ENCODE data around the gene CYREN. TPM values are rescaled to one million over a fixed set of nuclear protein-coding genes. Genes with fewer than 3 reads are reported as not detected.
"Not testable (repeated sequence)": the region's sequence is repeated elsewhere in the genome, so short reads cannot be mapped to it uniquely, and the experiment has no call there.

The CYREN gene, protein sequence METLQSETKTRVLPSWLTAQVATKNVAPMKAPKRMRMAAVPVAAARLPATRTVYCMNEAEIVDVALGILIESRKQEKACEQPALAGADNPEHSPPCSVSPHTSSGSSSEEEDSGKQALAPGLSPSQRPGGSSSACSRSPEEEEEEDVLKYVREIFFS
- 10 to 100 TPM; 26.0 to 27.2 TPM for polyA plus RNA-seq

DNA sequence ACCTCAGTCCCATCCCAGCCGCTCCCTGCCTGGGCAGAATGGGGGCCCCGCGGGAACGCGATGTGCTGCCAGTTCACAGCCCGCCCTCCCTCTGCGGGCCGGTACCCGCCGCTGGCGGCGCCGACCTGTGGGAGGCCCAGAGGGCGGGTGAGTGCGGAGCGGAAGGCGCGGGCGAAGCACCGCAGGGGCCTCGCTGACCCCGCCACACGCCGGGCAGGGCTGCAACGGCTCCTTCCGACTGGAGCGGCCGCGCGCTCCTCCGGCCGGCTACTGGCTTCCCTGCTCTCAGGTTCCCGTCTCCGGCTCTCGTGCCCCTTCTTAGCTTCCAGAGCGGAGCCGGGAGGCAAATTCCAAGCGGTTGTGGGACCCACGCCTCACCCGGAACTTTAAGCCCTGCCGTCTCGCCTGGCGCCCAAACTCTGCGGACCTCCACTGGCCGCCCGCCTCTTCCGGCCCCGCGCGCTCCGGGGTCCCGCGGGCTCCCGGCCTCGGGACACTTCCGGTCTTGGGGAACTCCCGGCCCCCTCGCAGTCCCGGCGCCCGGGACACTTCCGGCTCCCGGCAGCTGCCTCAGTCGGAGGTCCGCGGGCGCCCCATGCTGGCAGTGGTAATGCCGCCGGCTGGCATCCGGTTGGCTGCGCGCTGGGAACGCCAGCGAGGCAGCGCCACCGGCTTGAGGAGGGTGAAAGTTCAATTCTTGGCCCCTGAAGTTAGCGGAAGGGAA, at the start of gene CYREN:
CYREN (minus strand) TSS at position 434 of the 724 bp plus-strand sequence. CDS start 1,785 bp downstream, outside the sequence.
- 0% methylated on average over 55 to 77 of the region's 77 CpGs for WGBS, 2 donors
- Histone ChIP-seq H3K27me3 (ENCODE audit: control insufficient read depth in 1 of 2, insufficient read depth in 2 of 2, low read length in 2 of 2) (no peaks in the 10 kb centered on the region), H3K27ac (ENCODE audit: low read depth in 2 of 2, low read length in 1 of 2) (peak within 1 kb of the TSS; percentile 91 to 94), H3K36me3 (ENCODE audit: control insufficient read depth in 2 of 2, insufficient read depth in 2 of 2, low read length in 1 of 2) (peaks cover 4 to 30% of the 10 kb centered on the region in 2 donors), H3K9me3 (ENCODE audit: control insufficient read depth in 2 of 2, insufficient read depth in 1 of 2, low read depth in 1 of 2, low read length in 1 of 2) (no peaks in the 10 kb centered on the region), H3K4me1 (ENCODE audit: control insufficient read depth in 2 of 2, insufficient read depth in 2 of 2, low read length in 1 of 2) (peaks cover 6 to 15% of the 10 kb centered on the region in 2 donors), H3K4me3 (ENCODE audit: low read depth in 1 of 2, low read length in 2 of 2) (peak within 1 kb of the TSS; percentile 79 to 86)

GRCh38 chr7:135217645-135218509, 47.4 kb upstream of the CYREN start:
- no peak overlapping the region for H3K4me3 ChIP-seq (ENCODE audit: low read depth in 1 of 2, low read length in 2 of 2)
- no peaks in the 10 kb centered on the region for H3K9me3 ChIP-seq (ENCODE audit: control insufficient read depth in 2 of 2, insufficient read depth in 1 of 2, low read depth in 1 of 2, low read length in 1 of 2)
- no peaks in the 10 kb centered on the region for H3K36me3 ChIP-seq (ENCODE audit: control insufficient read depth in 2 of 2, insufficient read depth in 2 of 2, low read length in 1 of 2)
- H3K27me3 ChIP-seq (ENCODE audit: control insufficient read depth in 1 of 2, insufficient read depth in 2 of 2, low read length in 2 of 2), result no peaks in the 10 kb centered on the region
- peaks cover 0 to 2% of the 10 kb centered on the region in 2 donors for H3K4me1 ChIP-seq (ENCODE audit: control insufficient read depth in 2 of 2, insufficient read depth in 2 of 2, low read length in 1 of 2)
- WGBS, 2 donors, result 73 to 93% methylated on average over 5 of the region's 5 CpGs
- no peak overlapping the region for H3K27ac ChIP-seq (ENCODE audit: low read depth in 2 of 2, low read length in 1 of 2)

- Histone ChIP-seq H3K36me3 (ENCODE audit: control insufficient read depth in 2 of 2, insufficient read depth in 2 of 2, low read length in 1 of 2) (no peaks in the 10 kb centered on the region), H3K27ac (ENCODE audit: low read depth in 2 of 2, low read length in 1 of 2) (no peak overlapping the region), H3K9me3 (ENCODE audit: control insufficient read depth in 2 of 2, insufficient read depth in 1 of 2, low read depth in 1 of 2, low read length in 1 of 2) (no peaks in the 10 kb centered on the region), H3K4me3 (ENCODE audit: low read depth in 1 of 2, low read length in 2 of 2) (no peak overlapping the region), H3K4me1 (ENCODE audit: control insufficient read depth in 2 of 2, insufficient read depth in 2 of 2, low read length in 1 of 2) (peaks cover 0 to 2% of the 10 kb centered on the region in 2 donors), H3K27me3 (ENCODE audit: control insufficient read depth in 1 of 2, insufficient read depth in 2 of 2, low read length in 2 of 2) (no peaks in the 10 kb centered on the region)
- 77 to 83% methylated on average over 3 of the region's 3 CpGs for WGBS, 2 donors
These were observed 45.2 kb upstream of the CYREN start for GRCh38 chr7:135215698-135216097.

DNA sequence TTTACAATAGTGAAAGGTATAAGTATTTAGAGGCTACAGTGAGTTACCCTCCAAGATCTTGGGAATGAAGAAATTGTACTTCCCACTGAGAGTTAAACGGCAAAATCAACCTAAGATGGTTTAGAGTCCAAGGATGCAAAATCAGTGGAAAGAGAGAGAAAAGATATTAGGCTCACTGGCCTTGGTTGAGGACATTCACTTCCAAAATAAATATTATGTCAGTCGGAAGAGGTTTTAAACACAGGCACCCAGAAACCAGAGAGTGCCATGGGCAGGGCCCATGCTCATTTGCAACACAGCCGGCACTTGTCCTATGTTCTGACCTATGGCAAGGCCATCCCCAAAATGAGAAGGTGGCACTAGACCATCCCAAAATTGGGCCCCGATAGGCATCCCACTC, 44.7 kb upstream of the CYREN start:
- 91 to 93% methylated on average over 4 of the region's 4 CpGs for WGBS, 2 donors
- no peaks in the 10 kb centered on the region for H3K27me3 ChIP-seq (ENCODE audit: control insufficient read depth in 1 of 2, insufficient read depth in 2 of 2, low read length in 2 of 2)
- H3K27ac ChIP-seq (ENCODE audit: low read depth in 2 of 2, low read length in 1 of 2), result no peak overlapping the region
- no peaks in the 10 kb centered on the region for H3K9me3 ChIP-seq (ENCODE audit: control insufficient read depth in 2 of 2, insufficient read depth in 1 of 2, low read depth in 1 of 2, low read length in 1 of 2)
- H3K4me1 ChIP-seq (ENCODE audit: control insufficient read depth in 2 of 2, insufficient read depth in 2 of 2, low read length in 1 of 2), result peaks cover 0 to 6% of the 10 kb centered on the region in 2 donors
- no peak overlapping the region for H3K4me3 ChIP-seq (ENCODE audit: low read depth in 1 of 2, low read length in 2 of 2)
- H3K36me3 ChIP-seq (ENCODE audit: control insufficient read depth in 2 of 2, insufficient read depth in 2 of 2, low read length in 1 of 2), result no peaks in the 10 kb centered on the region

- H3K27me3 ChIP-seq (ENCODE audit: control insufficient read depth in 1 of 2, insufficient read depth in 2 of 2, low read length in 2 of 2), result no peaks in the 10 kb centered on the region
- H3K4me3 ChIP-seq (ENCODE audit: low read depth in 1 of 2, low read length in 2 of 2), result no peak overlapping the region
- no peaks in the 10 kb centered on the region for H3K9me3 ChIP-seq (ENCODE audit: control insufficient read depth in 2 of 2, insufficient read depth in 1 of 2, low read depth in 1 of 2, low read length in 1 of 2)
- H3K36me3 ChIP-seq (ENCODE audit: control insufficient read depth in 2 of 2, insufficient read depth in 2 of 2, low read length in 1 of 2), result no peaks in the 10 kb centered on the region
- WGBS, 2 donors, result 50 to 54% methylated on average over 2 of the region's 2 CpGs
- peak overlapping the region; percentile 24 to 50 for H3K27ac ChIP-seq (ENCODE audit: low read depth in 2 of 2, low read length in 1 of 2)
- H3K4me1 ChIP-seq (ENCODE audit: control insufficient read depth in 2 of 2, insufficient read depth in 2 of 2, low read length in 1 of 2), result peaks cover 0 to 6% of the 10 kb centered on the region in 2 donors
These were observed 43.3 kb upstream of the CYREN start for GRCh38 chr7:135213831-135214230.

DNA sequence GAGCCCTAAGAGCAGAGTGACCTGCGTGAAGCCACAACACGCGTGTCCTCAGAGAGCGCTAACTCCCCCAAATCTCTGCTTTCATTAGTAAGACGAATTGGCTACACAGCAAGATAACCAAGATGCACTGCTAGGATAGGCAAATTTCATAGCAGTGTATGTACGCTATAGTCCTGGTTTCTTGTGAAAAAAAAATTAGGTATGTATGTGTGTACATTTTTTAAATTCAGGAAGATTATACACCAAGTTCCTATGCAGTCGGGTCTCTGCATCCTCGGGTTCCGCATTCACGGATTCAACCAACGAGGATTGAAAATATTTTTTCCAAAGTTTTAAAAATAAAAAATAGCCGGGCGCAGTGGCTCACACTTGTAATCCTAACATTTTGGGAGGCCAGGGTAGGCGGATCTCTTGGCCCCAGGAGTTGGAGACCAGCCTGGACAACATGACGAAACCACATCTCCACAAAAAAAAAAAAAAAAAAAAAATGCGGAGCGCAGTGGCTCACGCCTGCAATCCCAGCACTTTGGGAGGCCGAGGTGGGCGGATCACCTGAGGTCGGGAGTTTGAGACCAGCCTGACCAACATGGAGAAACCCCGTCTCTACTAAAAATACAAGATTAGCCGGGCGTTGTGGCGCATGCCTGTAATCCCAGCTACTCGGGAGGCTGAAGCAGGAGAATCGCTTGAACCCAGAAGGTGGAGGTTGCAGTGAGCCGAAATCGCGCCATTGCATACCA, 41.6 kb upstream of the CYREN start:
- not testable (repeated sequence) for H3K9me3 ChIP-seq (ENCODE audit: control insufficient read depth in 2 of 2, insufficient read depth in 1 of 2, low read depth in 1 of 2, low read length in 1 of 2); H3K27me3 ChIP-seq (ENCODE audit: control insufficient read depth in 1 of 2, insufficient read depth in 2 of 2, low read length in 2 of 2); H3K36me3 ChIP-seq (ENCODE audit: control insufficient read depth in 2 of 2, insufficient read depth in 2 of 2, low read length in 1 of 2)
- 39 to 49% methylated on average over 29 to 30 of the region's 30 CpGs for WGBS, 2 donors
- peaks cover 5 to 22% of the 10 kb centered on the region in 2 donors for H3K4me1 ChIP-seq (ENCODE audit: control insufficient read depth in 2 of 2, insufficient read depth in 2 of 2, low read length in 1 of 2)
- H3K4me3 ChIP-seq (ENCODE audit: low read depth in 1 of 2, low read length in 2 of 2), result peak overlapping the region; percentile 55 to 71
- peak overlapping the region; percentile 93 to 95 for H3K27ac ChIP-seq (ENCODE audit: low read depth in 2 of 2, low read length in 1 of 2)

DNA sequence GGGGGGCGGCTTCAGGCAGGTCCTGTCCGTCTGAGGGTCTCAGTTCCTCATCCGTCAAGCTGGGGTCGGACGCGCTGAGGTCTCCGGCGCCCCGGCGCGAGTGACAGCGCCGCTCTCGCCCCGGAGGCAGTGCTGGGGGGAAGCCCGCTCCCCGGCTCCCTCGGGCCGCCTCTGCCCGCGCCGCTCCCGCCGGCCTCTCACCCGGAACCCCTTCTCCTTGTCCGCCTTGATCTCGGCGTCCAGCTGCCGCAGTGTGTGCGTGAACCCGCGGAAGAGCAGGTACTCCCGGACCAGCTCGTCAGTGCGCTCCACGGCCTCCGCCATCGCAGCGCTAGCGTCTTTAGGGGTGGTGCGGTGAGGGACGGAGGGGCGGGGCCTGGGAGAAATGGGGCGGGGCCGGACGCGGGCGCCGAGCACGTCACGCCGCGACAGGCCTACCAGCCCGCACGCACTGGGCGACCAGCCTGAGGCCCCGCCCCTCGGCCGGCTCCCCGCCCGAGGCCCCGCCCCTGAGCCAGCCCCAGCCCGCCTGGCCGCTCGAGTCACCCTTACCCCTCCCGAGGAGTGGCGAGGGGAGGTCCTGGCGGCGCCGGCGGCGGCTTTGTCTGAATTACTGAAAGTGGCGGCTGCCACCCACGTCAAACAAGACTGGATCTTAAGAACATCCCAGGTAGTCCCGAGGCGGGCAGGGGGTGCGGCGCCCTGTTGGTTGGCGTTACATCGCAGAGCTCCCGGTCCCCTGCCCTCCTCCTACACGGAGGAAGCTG, 40.9 kb upstream of the CYREN start, which contains the start of gene WDR91:
WDR91 (minus strand) TSS at position 348 of the 767 bp plus-strand sequence; CDS start at position 324, 24 bp downstream.
- Histone ChIP-seq H3K4me1 (ENCODE audit: control insufficient read depth in 2 of 2, insufficient read depth in 2 of 2, low read length in 1 of 2) (peaks cover 5 to 24% of the 10 kb centered on the region in 2 donors), H3K27me3 (ENCODE audit: control insufficient read depth in 1 of 2, insufficient read depth in 2 of 2, low read length in 2 of 2) (no peaks in the 10 kb centered on the region), H3K9me3 (ENCODE audit: control insufficient read depth in 2 of 2, insufficient read depth in 1 of 2, low read depth in 1 of 2, low read length in 1 of 2) (no peaks in the 10 kb centered on the region), H3K36me3 (ENCODE audit: control insufficient read depth in 2 of 2, insufficient read depth in 2 of 2, low read length in 1 of 2) (no peaks in the 10 kb centered on the region), H3K27ac (ENCODE audit: low read depth in 2 of 2, low read length in 1 of 2) (peak within 1 kb of the TSS; percentile 95 to 97), H3K4me3 (ENCODE audit: low read depth in 1 of 2, low read length in 2 of 2) (peak within 1 kb of the TSS; percentile 90 to 93)
- 0 to 1% methylated on average over 72 to 82 of the region's 82 CpGs for WGBS, 2 donors

DNA sequence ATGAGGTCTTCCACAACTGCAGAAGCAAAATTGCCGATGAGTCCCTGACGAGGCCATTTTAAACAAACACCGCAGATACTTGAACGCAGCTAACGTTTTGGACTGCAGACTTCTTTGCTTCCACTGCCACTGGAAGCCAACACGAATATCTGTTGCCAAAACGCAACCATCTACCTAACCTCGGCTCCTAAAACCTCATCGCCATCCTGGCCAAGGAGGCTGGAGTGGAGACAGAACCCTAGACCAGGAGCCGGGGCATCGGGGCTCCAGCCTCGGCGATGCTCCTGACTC, 40.3 kb upstream of the CYREN start:
- peak overlapping the region; percentile 90 to 93 for H3K4me3 ChIP-seq (ENCODE audit: low read depth in 1 of 2, low read length in 2 of 2)

More for the DNA sequence above, 40.3 kb upstream of the CYREN start:
- peak overlapping the region; percentile 95 to 97 for H3K27ac ChIP-seq (ENCODE audit: low read depth in 2 of 2, low read length in 1 of 2)
- no peaks in the 10 kb centered on the region for H3K9me3 ChIP-seq (ENCODE audit: control insufficient read depth in 2 of 2, insufficient read depth in 1 of 2, low read depth in 1 of 2, low read length in 1 of 2)
- peaks cover 5 to 24% of the 10 kb centered on the region in 2 donors for H3K4me1 ChIP-seq (ENCODE audit: control insufficient read depth in 2 of 2, insufficient read depth in 2 of 2, low read length in 1 of 2)
- 0 to 2% methylated on average over 13 of the region's 13 CpGs for WGBS, 2 donors
- H3K36me3 ChIP-seq (ENCODE audit: control insufficient read depth in 2 of 2, insufficient read depth in 2 of 2, low read length in 1 of 2), result peaks cover 0 to 2% of the 10 kb centered on the region in 2 donors
- no peaks in the 10 kb centered on the region for H3K27me3 ChIP-seq (ENCODE audit: control insufficient read depth in 1 of 2, insufficient read depth in 2 of 2, low read length in 2 of 2)

All from esophagus (tissue), 2 donors.